ENCODE results near the gene COPG1.

COPG1 gene

GRCh38 chr3:129282727-129283327 lies 33.4 kb downstream of the COPG1 start:
- no peak for DNase-seq

- no peak for DNase-seq
These were observed 36.7 kb downstream of the COPG1 start for GRCh38 chr3:129286081-129286480.

GRCh38 chr3:129288446-129288845 lies 39.0 kb downstream of the COPG1 start:
- DNase-seq = no peak

- no peak for DNase-seq
These were observed 40.0 kb downstream of the COPG1 start for GRCh38 chr3:129289201-129289921.

- no peak for DNase-seq
These were observed 42.0 kb downstream of the COPG1 start for GRCh38 chr3:129291236-129291886.

- DNase-seq = no peak
These were observed 45.9 kb downstream of the COPG1 start for GRCh38 chr3:129295286-129295685.

- no peak for DNase-seq
These were observed 54.9 kb downstream of the COPG1 start for GRCh38 chr3:129304146-129304961.

GRCh38 chr3:129304962-129305222 lies 55.5 kb downstream of the COPG1 start:
- DNase-seq = no peak

GRCh38 chr3:129305592-129306091 lies 56.2 kb downstream of the COPG1 start:
- DNase-seq = no peak

GRCh38 chr3:129308636-129309035 lies 59.2 kb downstream of the COPG1 start:
- DNase-seq = no peak

GRCh38 chr3:129310111-129311011 lies 61.0 kb downstream of the COPG1 start:
- no peak for DNase-seq

- no peak for DNase-seq
These were observed 61.9 kb downstream of the COPG1 start for GRCh38 chr3:129311054-129311902.

- no peak for DNase-seq
These were observed 62.7 kb downstream of the COPG1 start for GRCh38 chr3:129312021-129312639.

GRCh38 chr3:129312671-129313414 lies 63.4 kb downstream of the COPG1 start:
- no peak for DNase-seq

GRCh38 chr3:129313415-129313664 lies 63.9 kb downstream of the COPG1 start:
- no peak for DNase-seq

GRCh38 chr3:129313665-129314385 lies 64.4 kb downstream of the COPG1 start:
- DNase-seq = no peak

GRCh38 chr3:129314386-129315222 lies 65.2 kb downstream of the COPG1 start:
- peak; percentile 58 for DNase-seq

- peak; percentile 62 for DNase-seq
These were observed 66.0 kb downstream of the COPG1 start for GRCh38 chr3:129315223-129315997.
